C1 segment of cervical spinal cord (tissue), 14 donors: Measurements from ENCODE around the gene DNM1L.

Experiments used
- DNase-seq, 14 donors: peaks; one replicate each; lab custom pipeline; 2025; lab: John Stamatoyannopoulos, UW

Gene DNM1L

GRCh38 chr12:32679091-32679919, at the start of gene DNM1L:
DNM1L (plus strand) TSS chr12:32679301; CDS start chr12:32679364, 63 bp downstream.
- peak; percentile 65 to 96 (median 92) for DNase-seq

- DNase-seq, result no peak
These were observed 37.7 kb upstream of the DNM1L start for GRCh38 chr12:32641287-32641901.

DNA sequence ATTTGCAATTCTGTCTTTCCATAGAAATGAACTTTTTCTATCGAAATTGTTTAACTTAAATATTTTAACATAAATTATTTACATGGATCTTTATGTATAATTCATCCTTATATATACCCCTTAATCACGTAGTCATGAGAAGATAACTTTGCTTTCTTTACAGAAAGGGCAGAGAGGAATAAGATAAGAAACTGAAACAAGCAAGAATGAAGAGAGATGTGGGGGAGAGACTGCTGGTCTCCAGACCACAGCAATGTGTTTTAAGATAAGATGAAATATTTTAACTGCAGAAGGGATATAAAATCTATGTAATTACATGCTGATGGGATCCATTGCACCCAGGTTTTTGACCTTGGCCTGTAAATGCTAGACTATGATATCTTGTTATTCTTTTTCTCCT, 34.7 kb upstream of the DNM1L start:
- DNase-seq, result no peak

- DNase-seq, result no peak
These were observed 31.8 kb upstream of the DNM1L start for GRCh38 chr12:32647275-32647674.

GRCh38 chr12:32650508-32650907, 28.6 kb upstream of the DNM1L start:
- no peak for DNase-seq

DNA sequence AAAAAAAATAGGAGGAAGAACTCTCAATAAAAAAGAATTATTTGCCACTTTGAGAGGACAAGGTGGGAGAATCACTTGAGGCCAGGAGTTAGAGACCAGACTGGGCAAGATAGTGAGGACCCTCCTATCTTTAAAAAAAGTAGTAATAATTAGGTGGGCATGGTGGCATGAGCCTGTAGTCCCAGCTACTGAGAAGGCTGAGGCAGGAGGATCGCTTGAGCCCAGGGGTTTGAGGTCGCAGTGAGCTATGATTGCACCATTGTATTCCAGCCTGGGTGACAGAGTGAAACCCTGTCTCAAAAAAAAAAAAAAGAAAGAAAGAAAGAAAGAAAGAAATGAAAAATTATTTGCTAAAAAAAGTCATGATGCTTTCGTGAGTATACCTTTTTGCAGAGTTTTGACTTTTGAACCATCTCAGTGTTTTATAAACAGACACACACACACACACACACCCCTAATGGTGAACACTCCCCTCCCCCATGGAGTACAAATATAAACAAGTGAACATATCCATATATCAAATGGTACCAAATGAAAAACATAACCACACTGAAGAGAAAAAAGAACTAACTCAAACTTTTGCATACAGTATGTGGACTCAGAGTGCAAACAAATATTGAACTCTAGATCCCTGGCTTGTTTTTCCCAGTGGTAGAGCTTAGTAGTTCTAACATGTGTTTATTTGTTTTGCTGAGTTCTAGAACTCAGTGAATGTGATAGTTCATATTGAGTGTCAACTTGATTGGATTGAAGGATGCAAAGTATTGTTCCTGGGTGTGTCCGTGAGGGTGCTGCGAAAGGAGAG, 27.7 kb upstream of the DNM1L start:
- DNase-seq, result no peak

DNA sequence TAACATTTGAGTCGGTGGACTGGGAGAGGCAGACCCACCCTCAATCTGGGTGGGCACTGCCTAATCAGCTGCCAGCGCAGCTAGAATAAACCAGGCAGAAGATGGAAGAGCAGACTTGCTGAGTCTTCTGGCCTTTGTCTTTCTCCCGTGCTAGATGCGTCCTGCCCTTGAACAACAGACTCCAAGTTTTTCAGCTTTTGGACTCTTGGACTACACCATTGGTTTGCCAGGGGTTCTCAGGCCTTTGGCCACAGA, 27.2 kb upstream of the DNM1L start:
- DNase-seq, result no peak

GRCh38 chr12:32659908-32660440, 19.1 kb upstream of the DNM1L start:
- DNase-seq, result no peak

- no peak for DNase-seq
These were observed 17.4 kb upstream of the DNM1L start for GRCh38 chr12:32661706-32662105.

DNA sequence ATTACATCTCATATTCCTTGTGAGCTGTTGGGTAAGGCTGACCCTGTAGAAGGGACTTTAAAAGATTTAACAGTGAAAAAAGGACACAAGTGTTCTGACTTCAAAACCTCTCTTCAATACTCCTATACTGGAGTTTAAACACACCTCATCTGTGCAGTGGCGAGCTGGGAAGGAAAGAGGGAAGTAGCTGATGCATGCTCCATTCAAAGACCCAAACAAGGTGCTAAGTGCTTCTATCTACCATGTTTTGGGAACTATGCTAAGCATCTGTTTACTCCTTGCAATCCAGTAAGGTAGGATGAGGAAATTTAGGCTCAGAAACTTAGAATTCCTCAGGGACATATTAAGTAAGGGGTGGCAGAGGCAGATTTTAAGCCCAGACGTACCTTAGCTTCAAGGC, 16.4 kb upstream of the DNM1L start:
- DNase-seq, result no peak

DNA sequence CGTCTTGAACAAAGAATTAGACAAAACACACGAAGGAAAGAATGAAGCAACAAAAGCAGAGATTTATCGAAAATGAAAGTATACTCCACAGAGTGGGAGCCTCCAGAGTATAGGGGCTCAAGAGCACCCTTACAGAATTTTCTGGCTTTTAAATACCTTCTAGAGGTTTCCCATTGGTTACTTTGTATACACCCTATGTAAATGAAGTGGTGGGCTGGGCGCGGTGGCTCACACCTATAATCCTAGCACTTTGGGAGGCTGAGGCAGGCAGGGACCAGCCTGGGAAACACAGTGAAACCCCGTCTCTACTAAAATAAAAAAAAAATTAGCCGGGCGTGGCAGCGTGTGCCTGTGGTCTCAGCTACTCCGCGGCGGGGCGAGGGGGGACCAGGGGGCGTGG, 13.1 kb upstream of the DNM1L start:
- no peak for DNase-seq

DNA sequence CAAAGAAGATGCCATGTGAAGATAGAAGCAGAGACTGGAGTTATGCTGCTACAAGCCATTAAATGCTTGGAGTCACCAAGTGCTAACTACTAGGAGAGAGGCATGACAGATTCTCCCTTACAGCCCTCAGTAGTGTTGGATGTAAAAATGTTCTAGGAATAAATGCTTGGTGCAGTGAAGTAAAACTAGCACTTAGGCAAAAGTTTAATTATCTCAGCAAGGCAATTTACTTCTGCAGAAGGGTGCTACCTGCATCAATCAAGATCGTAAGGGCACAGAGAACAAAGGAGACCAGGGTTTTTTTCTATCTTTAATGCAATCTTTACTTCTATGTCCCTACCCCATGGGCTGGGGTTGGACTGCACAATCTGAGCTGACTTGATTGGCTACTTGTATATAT, 9.5 kb upstream of the DNM1L start:
- DNase-seq, result no peak

DNA sequence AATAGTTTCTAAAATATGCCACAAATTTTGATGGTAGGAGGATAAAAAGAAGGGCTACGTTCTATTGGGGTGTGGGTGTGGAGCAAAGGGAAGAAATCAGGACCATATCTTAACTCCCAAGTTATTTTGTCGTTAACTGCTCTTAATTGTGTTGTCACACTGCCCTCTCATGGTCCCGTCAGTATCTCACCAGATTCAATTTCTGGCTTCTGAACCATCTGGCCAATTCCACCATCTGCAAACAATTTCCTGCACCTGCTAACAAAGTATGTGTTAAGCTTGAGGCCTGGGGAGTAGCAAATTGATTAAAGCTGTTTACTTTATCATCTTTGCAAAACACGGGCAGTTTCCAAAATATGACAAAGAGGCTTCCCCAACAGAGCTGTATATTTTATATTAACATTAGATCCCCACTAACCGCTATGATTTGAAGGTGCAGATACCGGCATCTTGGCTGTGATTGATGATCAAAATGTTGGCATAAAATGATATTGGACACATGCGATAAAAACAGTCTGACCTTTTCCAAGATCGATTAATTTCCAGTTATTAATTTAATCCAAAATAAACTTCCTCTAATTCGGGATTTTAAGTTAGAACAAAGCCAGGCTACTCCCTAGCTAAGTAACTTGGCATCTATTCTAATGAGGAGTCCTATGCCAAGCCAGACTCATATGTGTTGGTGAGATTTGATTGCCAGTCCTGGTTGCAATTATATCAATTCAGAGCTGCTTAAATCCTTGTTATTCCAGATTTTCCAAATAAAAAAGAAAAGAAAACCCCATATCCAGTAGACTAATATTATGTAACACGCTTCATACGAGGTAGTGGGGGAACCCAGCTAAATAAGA, 6.9 kb upstream of the DNM1L start:
- peak in 5 of 14 donors; percentile 4 to 90 (median 14) for DNase-seq

DNA sequence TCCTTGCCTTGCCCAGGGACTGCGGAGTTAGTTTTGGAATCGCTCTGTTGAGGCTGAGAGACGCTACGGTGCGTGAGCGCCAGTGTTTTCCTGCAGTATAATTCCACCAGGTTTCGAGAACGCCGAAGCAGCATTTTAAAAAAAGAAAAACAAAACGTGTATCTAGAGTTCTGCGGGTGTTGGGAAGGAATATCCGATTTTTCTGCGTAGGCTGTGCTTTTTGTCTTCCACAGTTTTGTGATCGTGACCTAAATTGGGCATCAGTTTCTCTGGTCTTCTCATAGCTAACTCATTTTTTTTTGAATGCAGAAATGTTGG, 778 bp downstream of the DNM1L start:
- no peak for DNase-seq

- DNase-seq, result no peak
These were observed 1.7 kb downstream of the DNM1L start for GRCh38 chr12:32680787-32681186.

GRCh38 chr12:32681272-32681671, 2.2 kb downstream of the DNM1L start:
- no peak for DNase-seq

DNA sequence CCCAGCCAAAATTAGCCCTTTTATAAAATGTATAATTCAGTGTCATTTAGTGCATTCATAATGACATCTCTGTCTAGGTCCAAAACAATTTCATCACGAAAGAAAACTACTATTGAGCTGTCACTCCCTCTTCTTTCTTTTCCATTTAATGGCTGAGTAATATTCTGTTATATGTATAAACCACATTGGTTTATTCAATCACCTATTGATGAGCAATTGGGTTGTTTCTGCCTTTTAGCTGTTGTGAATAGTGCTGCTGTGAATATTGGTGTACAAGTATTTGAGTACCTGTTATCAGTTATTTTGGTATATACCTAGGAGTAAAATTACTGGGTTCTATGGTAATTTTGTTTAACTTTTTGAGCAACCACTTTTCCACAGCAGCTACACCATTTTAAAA, 7.2 kb downstream of the DNM1L start:
- DNase-seq, result no peak

GRCh38 chr12:32688786-32689185, 9.7 kb downstream of the DNM1L start:
- no peak for DNase-seq

DNA sequence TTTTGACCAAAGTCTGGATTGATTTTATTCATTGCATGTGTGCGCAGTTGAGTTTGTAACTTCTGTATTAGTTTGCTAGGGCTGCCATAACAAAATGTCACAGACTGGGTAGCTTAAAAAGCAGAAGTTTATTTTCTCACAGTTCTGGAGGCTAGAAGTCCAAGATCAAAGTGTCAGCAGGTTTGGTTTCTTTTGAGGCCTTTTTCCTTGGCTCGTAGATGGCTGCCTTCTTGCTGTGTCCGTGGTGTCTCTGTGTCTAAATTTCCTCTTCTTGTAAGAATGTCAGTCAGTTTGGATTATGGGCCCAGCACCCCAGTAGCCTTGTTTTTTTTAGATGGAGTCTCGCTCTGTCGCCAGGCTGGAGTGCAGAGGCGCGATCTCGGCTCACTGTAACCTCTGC, 11.8 kb downstream of the DNM1L start:
- DNase-seq, result no peak

- DNase-seq, result no peak
These were observed 13.3 kb downstream of the DNM1L start for GRCh38 chr12:32692358-32692757.

GRCh38 chr12:32693036-32693435, 13.9 kb downstream of the DNM1L start:
- DNase-seq, result no peak

GRCh38 chr12:32695787-32696186, 16.7 kb downstream of the DNM1L start:
- no peak for DNase-seq
